BJ (cell line): ENCODE data around the gene ZC3H7A. TPM values are rescaled to one million over a fixed set of nuclear protein-coding genes. Genes with fewer than 3 reads are reported as not detected.

Experiments
- CTCF ChIA-PET: fragments of 350-600 bp; formaldehyde crosslinking; extraction: SDS; loops from one replicate; lab custom pipeline; 2021; ENCODE audit warnings: antibody characterized with exemption, inconsistent platforms; lab: Yijun Ruan, JAX
- POLR2A ChIA-PET: fragments of 300-600 bp; sonication (Branson Sonifier 250); formaldehyde crosslinking; extraction: SDS; loops from one replicate; lab custom pipeline; 2021; ENCODE audit warnings: antibody characterized with exemption; lab: Charles Lee
- DNase-seq: peaks from one replicate; pipeline ENCODE4 v3.0.0-alpha.2; 2011; ENCODE audit warnings: low read depth
- H3K27me3 ChIP-seq: 2 replicates; pipeline ENCODE4 v1.6.0; 2011; ENCODE audit warnings: low read length; ENCODE audit not compliant: control insufficient read depth, insufficient read depth
- H3K36me3 ChIP-seq: 2 replicates; pipeline ENCODE4 v1.5.1; 2011; ENCODE audit warnings: low read length; ENCODE audit not compliant: control insufficient read depth, insufficient read depth
- H3K4me3 ChIP-seq: 2 replicates; pipeline ENCODE4 v1.5.1; 2011; ENCODE audit warnings: low read depth, mild to moderate bottlenecking, control low read depth, low read length
- CTCF ChIP-seq: IDR thresholded peaks from 2 replicates; pipeline ENCODE4 v1.5.1; 2011; ENCODE audit warnings: low read depth, mild to moderate bottlenecking, control low read depth, inconsistent platforms, low read length, moderate library complexity; ENCODE audit not compliant: insufficient read depth
- polyA plus RNA-seq: library from polyadenylated mRNA; depleted of rRNA; stranded (reverse); fragments of >200 nt; gene quantifications from 2 replicates; pipeline ENCODE4 v1.2.3, GENCODE V29; 2011

Gene ZC3H7A
- polyA plus RNA-seq, 1 experiment = 30.4 TPM

GRCh38 chr16:11774065-11774626 lies 22.9 kb downstream of the ZC3H7A start:
- ChIA-PET POLR2A (no interaction called here), CTCF (interaction anchor here (0.6 kb wide), 1 partner anchor 47 kb away, joined by 3 read pairs; no protein-coding TSS in a partner anchor)
- TF ChIP-seq CTCF = no peak
- no peak for DNase-seq
- Histone ChIP-seq H3K4me3 (no peak overlapping the region), H3K36me3 (peaks cover 12% of the 10 kb centered on the region), H3K27me3 (no peaks in the 10 kb centered on the region)

GRCh38 chr16:11768849-11769248 lies 28.2 kb downstream of the ZC3H7A start:
- no peak for DNase-seq
- TF ChIP-seq CTCF = no peak
- CTCF ChIA-PET = no interaction called here
- POLR2A ChIA-PET = no interaction called here
- Histone ChIP-seq H3K36me3 (peaks cover 19% of the 10 kb centered on the region), H3K4me3 (no peak overlapping the region), H3K27me3 (no peaks in the 10 kb centered on the region)

- peaks cover 20% of the 10 kb centered on the region for H3K36me3 ChIP-seq
- ChIA-PET POLR2A (no interaction called here), CTCF (interaction anchor here (1.4 kb wide), 1 partner anchor 35 kb away, joined by 3 read pairs; the partner anchor contains the start of gene ZC3H7A)
- DNase-seq = no peak
- no peaks in the 10 kb centered on the region for H3K27me3 ChIP-seq
- TF ChIP-seq CTCF = no peak
- H3K4me3 ChIP-seq = no peak overlapping the region
Observed at GRCh38 chr16:11762431-11762830, 34.6 kb downstream of the ZC3H7A start.

- Histone ChIP-seq H3K4me3 (no peak overlapping the region), H3K27me3 (no peaks in the 10 kb centered on the region), H3K36me3 (peaks cover 19% of the 10 kb centered on the region)
- POLR2A ChIA-PET = no interaction called here
- TF ChIP-seq CTCF = no peak
- no peak for DNase-seq
- CTCF ChIA-PET = interaction anchor here (0.5 to 0.8 kb wide), 2 partner anchors 11 to 938 kb away, joined by 3 read pairs; no protein-coding TSS in a partner anchor
Observed at GRCh38 chr16:11759997-11760396, 37.1 kb downstream of the ZC3H7A start.

- Histone ChIP-seq H3K36me3 (peaks cover 19% of the 10 kb centered on the region), H3K27me3 (no peaks in the 10 kb centered on the region), H3K4me3 (no peak overlapping the region)
- ChIA-PET POLR2A (no interaction called here), CTCF (interaction anchor here (0.5 to 0.8 kb wide), 2 partner anchors 11 to 937 kb away, joined by 3 read pairs; no protein-coding TSS in a partner anchor)
- no peak for TF ChIP-seq CTCF
- no peak for DNase-seq
Observed at GRCh38 chr16:11759163-11759834, 37.8 kb downstream of the ZC3H7A start.
